T-helper 1 cell treated with Interleukin-12 subunit alpha and Interleukin-12 subunit beta and Interleukin-4 antibody, amounts not matched to agents 30 ng/mL and 1 ng/mL, for 36 hours (primary cell): ENCODE results near the gene ADGRL3. TPM values are rescaled to one million over a fixed set of nuclear protein-coding genes. Genes with fewer than 3 reads are reported as not detected.
"Not testable (repeated sequence)": the region's sequence is repeated elsewhere in the genome, so short reads cannot be mapped to it uniquely, and the experiment has no call there.

ENCODE experiments used
- intact Hi-C: fragments of 100-400 bp; cut with micrococcal nuclease; formaldehyde crosslinking; loops from one replicate; pipeline ENCODE4 v1.15.1; 2024
- total RNA-seq: library from RNA; stranded (reverse); gene quantifications from 2 replicates; pipeline ENCODE4 v1.2.3, GENCODE V29; 2022

ADGRL3 gene
- total RNA-seq, 1 donor from 2014 or later: not detected

- intact Hi-C loops: no loop called here
Observed at GRCh38 chr4:61959087-61959486, 759.0 kb downstream of the ADGRL3 start.

GRCh38 chr4:61984260-61984909 is 784.3 kb downstream of the ADGRL3 start:
- intact Hi-C loops: no loop called here

GRCh38 chr4:61985426-61985825 is 785.3 kb downstream of the ADGRL3 start:
- intact Hi-C loops: no loop called here

- intact Hi-C loops: not testable (repeated sequence)
Observed at GRCh38 chr4:61986929-61987328, 786.8 kb downstream of the ADGRL3 start.

- intact Hi-C loops: no loop called here
Observed at GRCh38 chr4:61992351-61992750, 792.2 kb downstream of the ADGRL3 start.

- intact Hi-C loops: no loop called here
Observed at GRCh38 chr4:61994036-61994435, 793.9 kb downstream of the ADGRL3 start.

GRCh38 chr4:61995717-61996340 is 795.7 kb downstream of the ADGRL3 start:
- intact Hi-C loops: no loop called here

- intact Hi-C loops: no loop called here
Observed at GRCh38 chr4:61996943-61997342, 796.8 kb downstream of the ADGRL3 start.

GRCh38 chr4:61997831-61998230 is 797.7 kb downstream of the ADGRL3 start:
- intact Hi-C loops: no loop called here

- intact Hi-C loops: no loop called here
Observed at GRCh38 chr4:62003695-62004094, 803.6 kb downstream of the ADGRL3 start.

- intact Hi-C loops: no loop called here
Observed at GRCh38 chr4:62004881-62005280, 804.8 kb downstream of the ADGRL3 start.

GRCh38 chr4:62006108-62006507 is 806.0 kb downstream of the ADGRL3 start:
- intact Hi-C loops: no loop called here

- intact Hi-C loops: no loop called here
Observed at GRCh38 chr4:62015043-62015739, 815.1 kb downstream of the ADGRL3 start.

- intact Hi-C loops: no loop called here
Observed at GRCh38 chr4:62018537-62018936, 818.4 kb downstream of the ADGRL3 start.

- intact Hi-C loops: no loop called here
Observed at GRCh38 chr4:62023633-62024032, 823.5 kb downstream of the ADGRL3 start.

- intact Hi-C loops: no loop called here
Observed at GRCh38 chr4:62028745-62029144, 828.6 kb downstream of the ADGRL3 start.

- intact Hi-C loops: loop anchor here (5.0 kb wide), 1 partner anchor 1644 kb away; no protein-coding TSS in a partner anchor
Observed at GRCh38 chr4:62030958-62031357, 830.8 kb downstream of the ADGRL3 start.

GRCh38 chr4:62037571-62037970 is 837.4 kb downstream of the ADGRL3 start:
- intact Hi-C loops: no loop called here

- intact Hi-C loops: no loop called here
Observed at GRCh38 chr4:62051332-62051731, 851.2 kb downstream of the ADGRL3 start.

- intact Hi-C loops: no loop called here
Observed at GRCh38 chr4:62053974-62054373, 853.8 kb downstream of the ADGRL3 start.

GRCh38 chr4:62057031-62057430 is 856.9 kb downstream of the ADGRL3 start:
- intact Hi-C loops: no loop called here

- intact Hi-C loops: no loop called here
Observed at GRCh38 chr4:62058571-62058970, 858.4 kb downstream of the ADGRL3 start.
